IPS DF 19.7 (cell line): ENCODE measurements around the gene KLK10.
A peak's percentile ranks its signal among the peaks of the same experiment; 100 is the strongest.

Source experiments
- DNase-seq: peaks from one replicate; pipeline ENCODE4 v3.0.0-alpha.2; 2013; ENCODE audit warnings: low read depth, low spot score

KLK10 gene

DNA sequence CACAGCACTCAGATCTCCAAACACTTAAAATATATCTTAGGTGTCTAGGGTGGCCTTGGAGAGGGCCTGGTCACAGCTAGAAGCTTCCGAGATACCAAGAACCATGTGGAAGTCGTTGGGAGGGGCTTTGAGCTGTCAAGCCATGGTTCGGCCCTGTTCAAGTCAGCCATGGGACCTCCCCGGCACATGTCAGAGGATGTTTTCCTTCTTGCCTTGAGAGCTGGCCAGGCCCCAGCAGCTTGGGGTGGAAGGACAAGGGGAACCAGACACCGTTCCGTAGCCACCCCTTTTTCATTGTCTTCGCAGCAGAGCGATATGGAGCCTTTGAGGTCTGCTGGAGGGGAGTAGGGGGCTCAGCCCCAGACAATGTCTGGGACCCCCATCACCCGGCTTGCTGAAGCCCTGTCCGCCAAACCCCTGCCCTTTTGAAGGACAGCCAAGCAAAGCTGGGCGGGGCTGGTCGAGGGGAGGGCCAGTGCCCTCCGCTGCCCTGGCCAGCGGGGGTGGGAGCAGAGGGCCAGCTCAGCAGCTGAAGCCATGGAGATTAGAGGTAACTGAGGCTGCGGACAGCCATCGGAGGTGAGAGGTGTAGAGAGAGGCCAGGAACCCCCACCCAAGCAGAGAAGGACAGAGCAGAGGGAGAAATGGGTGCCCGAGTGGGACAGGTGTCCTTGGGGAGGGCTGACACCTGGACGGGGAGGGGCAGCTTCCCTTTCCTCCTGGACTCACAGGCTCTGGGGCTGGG lies 6.5 kb upstream of the KLK10 start:
- DNase-seq = no peak

DNA sequence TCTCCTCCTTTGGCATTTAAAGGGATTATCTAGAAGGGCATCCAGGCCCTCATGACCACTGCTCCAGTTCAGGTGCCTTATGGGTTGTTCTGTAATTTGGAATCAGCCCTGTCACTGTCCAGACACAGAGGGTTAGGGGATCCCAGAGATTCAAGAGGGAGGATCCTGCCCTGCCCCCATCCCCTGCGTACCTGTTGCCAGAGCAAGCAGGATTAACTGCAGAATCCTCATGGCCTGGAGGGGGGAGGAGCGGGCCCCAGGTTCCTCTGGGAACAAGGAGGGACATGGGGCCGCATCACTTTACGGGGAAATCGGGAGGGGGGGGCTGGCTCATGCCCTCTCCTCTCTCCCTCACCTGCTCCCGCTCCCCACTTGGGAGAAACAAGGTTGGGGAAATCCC lies 5.9 kb upstream of the KLK10 start:
- no peak for DNase-seq

DNA sequence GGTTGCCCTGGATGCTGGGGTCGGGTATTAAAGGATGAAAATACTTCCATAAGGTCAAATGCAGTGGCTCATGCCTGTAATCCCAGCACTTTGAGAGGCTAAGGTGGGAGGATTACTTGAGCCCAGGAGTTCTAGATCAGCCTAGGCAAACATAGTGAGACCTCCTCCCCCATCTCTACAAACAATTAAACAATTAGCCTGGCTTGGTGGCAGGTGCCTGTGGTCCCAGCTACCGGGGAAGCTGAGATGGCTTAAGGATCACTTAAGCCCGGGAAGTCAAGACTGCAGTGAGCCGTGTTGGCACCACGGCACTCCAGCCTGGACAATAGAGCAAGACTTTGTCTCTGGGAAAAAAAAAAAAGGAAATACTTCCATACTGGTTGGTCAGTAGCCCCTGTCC lies 5.4 kb upstream of the KLK10 start:
- DNase-seq = no peak

GRCh38 chr19:51023946-51024345 lies 4.4 kb upstream of the KLK10 start:
- DNase-seq = no peak

DNA sequence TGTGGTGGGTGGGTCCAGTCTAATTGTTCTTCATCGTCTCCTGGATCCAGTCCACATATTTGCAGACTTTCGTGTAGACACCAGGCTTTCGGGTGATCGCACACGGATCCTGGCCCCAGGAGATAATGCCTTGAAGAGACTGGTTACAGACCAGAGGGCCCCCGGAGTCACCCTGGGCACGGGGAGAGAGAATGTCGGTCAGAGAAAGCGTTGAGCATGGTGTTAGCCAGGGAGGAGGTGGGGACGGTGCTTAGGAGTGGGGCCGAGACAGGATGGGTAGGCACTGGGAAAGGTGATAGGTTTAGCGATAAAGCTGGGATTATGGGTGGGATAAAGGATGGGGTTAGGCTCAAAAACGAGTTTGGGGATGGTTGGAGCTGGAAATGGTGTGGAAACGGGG lies 3.0 kb upstream of the KLK10 start:
- DNase-seq = no peak

GRCh38 chr19:51020988-51021651 lies 1.6 kb upstream of the KLK10 start:
- DNase-seq = no peak

DNA sequence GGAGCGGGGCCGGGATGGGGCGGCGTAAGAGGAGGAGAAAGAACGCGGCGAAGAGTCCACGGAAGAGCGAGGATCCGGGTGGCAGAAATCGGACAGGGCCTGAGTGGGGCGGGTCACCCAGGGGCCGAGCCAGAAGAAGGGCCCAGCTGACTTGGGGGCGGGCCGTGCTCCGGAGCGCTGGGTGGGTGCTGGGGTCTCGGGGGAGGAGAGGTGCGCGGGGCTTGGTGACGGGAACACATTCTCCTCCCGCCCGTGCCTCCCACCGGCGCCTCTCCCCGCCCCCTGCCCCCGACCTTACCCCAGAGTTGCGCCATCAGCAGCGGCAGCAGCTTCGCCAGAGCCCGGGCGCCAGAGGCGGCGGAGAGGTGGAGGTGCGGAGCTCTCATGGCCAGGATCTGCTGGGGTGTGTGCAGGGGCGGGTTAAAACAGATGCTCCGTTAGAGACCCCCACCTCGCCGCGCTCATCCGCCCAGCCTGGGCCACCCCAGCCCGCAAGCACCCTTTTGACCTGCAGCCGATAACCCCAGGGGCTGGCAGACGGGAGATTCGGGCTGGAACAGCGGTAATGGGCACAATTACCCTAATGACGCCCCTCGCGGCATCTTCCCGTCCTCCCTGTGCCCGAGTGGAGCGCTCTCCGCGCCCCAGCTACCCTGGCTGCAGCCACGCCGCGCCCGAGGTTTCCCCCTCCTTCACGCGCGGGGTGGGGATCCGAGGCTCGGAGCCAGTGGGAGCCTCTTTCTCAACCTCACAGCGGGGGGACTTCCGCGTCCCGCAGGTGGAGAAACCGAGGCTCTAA lies 565 bp downstream of the KLK10 start:
- no peak for DNase-seq

- no peak for DNase-seq
Measured at GRCh38 chr19:51016798-51017683, 2.5 kb downstream of the KLK10 start.

DNA sequence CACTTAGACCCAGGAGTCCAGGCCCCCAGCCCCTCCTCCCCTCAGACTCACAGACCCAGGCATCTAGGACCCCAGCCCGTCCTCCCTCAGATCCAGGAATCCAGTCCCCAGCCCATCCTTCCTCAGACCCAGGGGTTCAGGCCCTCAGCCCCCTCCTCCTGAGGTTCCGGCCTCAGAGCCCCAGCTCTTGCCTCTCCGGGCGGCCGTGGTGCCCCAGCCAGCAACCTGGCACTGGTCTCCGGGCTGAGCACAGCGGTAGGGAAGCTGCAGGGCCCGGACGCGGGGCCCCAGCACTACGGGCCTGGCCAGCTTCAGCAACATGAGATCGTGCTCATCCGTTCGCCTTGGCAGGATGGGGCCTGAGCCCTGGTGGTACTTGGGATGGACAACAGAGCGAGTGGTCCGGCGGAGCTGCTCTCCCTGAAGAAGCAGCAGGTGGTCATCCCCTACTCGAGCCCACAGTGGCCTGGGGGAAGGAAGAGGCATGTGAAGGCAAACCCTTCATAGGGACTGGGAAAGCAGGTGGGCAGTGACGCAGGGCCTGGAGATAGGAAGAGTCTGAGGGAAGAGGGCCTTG lies 3.7 kb downstream of the KLK10 start:
- DNase-seq = no peak

- no peak for DNase-seq
Measured at GRCh38 chr19:51014242-51014641, 5.3 kb downstream of the KLK10 start.

- no peak for DNase-seq
Measured at GRCh38 chr19:51012661-51013190, 6.8 kb downstream of the KLK10 start.

- no peak for DNase-seq
Measured at GRCh38 chr19:51010066-51010795, 9.3 kb downstream of the KLK10 start.

DNA sequence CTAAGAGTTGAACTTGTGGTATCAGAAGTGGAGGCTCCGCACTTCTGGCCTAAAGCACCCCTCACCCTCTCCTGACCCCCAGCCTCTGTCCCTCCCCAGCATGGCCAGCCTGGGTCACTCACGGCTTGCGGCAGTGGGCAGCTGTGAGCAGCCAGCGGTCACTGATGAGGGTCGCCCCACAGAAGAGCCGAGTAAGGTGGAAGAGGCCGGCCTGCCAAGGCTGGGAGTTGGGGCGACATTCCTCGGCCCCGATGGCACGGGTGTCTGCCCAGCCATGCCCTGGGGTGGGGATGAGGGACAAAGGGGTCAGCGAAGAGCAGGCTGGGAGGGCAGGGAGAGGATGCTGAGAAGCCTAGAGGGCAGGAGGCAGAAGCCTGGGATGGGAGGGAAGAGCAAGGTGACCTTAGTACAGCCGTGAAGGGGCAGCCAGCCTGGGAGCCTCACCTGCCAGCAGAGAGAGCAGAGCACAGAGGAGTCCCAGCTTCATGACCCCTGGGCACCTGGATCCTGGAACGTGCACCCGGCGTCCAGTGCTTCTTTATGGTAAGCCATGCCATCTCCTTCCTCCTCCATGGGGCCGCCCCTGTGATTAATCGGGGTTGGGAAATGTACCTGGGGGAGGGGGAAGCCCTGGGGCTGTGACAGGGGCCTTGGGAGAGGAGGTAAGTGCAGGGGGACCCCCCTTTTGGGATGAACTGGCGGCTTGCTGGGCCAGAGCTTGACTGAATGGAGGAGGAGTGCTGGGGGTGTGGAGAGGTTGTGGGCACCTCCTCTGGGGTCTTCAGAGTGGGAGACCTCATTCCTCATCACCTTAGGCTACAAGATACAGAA lies 10.2 kb downstream of the KLK10 start:
- no peak for DNase-seq

- no peak for DNase-seq
Measured at GRCh38 chr19:51007488-51007887, 12.0 kb downstream of the KLK10 start.

GRCh38 chr19:51006406-51006805 lies 13.1 kb downstream of the KLK10 start:
- no peak for DNase-seq

GRCh38 chr19:51005248-51005647 lies 14.3 kb downstream of the KLK10 start:
- no peak for DNase-seq

- DNase-seq = no peak
Measured at GRCh38 chr19:51003316-51003715, 16.2 kb downstream of the KLK10 start.

GRCh38 chr19:51002542-51003311 lies 16.8 kb downstream of the KLK10 start:
- peak; percentile 81 for DNase-seq

DNA sequence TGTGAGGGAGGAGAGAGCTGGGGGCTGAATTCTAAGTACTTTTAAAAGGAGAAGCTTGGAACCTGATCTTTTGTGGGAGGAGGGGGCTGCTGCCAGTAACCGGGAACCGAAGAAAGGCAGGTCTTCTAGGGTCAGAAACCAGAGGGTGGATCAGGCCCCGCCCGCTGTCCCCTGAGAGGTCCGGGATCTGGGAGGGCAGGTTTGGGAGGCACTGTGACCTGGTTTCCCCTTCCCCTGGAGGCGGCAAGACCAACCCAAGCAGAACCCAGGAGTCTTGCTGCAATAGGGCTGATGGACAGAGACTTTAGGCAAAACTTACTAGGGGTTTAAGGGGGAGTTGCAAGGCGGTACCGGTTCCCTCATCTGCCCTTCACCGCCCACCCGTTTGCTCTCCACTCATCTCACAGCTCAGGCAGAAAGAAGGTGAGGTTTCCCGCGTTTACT lies 17.4 kb downstream of the KLK10 start:
- DNase-seq = no peak
